HG03159 (cell line): ENCODE results near the gene NOP58.
A peak's percentile ranks its signal among the peaks of the same experiment; 100 is the strongest.
"Not testable (repeated sequence)": the region's sequence is repeated elsewhere in the genome, so short reads cannot be mapped to it uniquely, and the experiment has no call there.

Experiments
- ATAC-seq: cut with Tn5 transposase; IDR thresholded peaks from one replicate; pipeline ENCODE4 v1.9.1; 2021; ENCODE audit warnings: mild to moderate bottlenecking, moderate library complexity; ENCODE audit not compliant: unreplicated experiment

The NOP58 gene

DNA sequence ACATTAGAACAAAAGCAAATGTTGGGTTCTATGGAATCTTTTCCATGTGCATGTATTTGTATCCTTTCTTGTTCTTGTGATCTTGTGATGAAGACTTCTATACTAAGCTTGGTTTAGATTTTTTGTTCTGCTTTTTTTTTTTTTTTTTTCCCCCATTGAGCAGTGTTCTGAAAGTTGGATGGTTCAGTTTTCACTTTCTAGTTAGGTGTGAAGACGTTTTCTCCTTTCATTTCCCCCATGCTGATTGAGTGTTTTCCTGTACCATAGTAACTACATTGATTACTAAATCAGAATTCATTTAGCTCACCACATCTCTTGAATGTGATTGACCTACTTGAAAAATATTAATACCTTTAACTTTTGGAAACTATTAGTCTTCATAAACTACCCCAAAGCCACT, 34.1 kb downstream of the NOP58 start:
- peak; percentile 88 for ATAC-seq

GRCh38 chr2:202306034-202306433, 40.5 kb downstream of the NOP58 start:
- ATAC-seq: no peak

GRCh38 chr2:202307690-202308089, 42.1 kb downstream of the NOP58 start:
- no peak for ATAC-seq

- ATAC-seq: no peak
Observed at GRCh38 chr2:202311823-202312388, 46.3 kb downstream of the NOP58 start.

- ATAC-seq: no peak
Observed at GRCh38 chr2:202314116-202314515, 48.6 kb downstream of the NOP58 start.

DNA sequence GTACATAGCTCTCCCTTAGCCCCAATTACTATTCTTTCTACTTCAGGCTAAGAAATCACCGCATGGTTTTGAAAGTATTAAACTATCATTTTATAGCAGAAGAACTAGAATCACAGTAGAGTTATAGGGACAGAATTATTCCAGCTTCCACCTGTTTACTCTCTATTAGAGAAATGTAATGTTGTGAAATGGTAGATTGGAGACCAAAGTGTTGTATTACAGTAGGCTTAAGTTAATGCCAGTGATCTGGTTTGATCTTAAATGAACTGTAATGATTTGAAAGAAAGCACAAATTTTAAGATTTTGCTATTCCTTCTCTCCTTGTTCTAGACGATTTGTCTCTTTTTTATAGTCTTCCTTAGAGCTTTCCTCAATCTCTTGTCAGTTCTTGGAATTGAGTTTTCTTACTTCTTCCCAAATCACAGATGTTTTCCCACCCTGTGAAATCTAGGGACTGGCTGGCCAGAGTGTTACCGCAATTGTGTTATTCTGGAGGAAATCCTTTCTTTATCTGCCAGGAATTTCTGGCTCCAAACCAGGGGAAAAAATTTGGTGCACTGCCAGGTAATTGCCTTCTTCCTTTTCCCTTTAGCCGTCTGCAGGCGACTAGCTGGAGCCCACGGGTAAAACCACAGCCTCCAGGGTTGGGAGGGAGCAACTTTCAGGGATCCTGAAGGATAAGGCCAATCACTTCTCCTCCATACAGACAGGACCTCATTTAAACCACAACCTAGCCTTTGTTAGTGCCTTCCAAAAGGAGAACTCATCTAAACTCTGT, 51.7 kb downstream of the NOP58 start:
- no peak for ATAC-seq

DNA sequence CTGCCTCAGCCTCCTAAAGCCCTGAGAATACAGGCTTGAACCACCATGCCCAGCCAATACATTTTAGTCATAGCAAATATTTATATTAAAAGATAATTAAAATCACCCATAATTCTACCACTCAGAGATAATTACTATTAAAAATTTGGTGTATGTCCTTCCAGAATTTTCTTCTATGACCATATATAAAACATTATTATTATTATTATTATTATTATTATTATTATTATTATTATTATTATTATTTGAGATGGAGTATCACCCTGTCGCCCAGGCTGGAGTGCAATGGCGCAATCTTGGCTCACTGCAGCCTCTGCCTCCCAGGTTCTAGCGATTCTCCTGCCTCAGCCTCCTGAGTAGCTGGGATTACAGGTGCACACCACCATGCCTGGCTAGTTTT, 54.8 kb downstream of the NOP58 start:
- ATAC-seq: not testable (repeated sequence)

GRCh38 chr2:202322435-202322834, 56.9 kb downstream of the NOP58 start:
- ATAC-seq: no peak

DNA sequence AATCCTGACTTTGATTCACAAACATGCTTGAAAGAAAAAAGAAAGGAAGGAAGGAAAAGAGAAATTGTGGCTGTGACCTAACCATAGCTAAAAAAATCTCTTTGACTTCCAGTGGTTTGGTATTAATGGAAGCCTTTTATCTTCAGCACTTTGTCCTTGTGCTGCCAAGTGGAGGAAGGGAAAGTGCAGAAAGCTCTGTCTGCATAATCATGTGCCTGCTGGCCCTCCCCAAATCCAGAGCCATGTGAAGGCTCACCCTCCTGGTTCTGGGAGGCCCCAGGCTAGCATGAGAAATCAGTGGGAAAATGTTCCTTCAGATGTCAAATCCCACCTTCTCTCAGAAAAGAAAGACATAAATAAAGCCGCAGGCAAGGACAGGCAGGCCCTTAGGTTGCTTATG, 62.3 kb downstream of the NOP58 start:
- no peak for ATAC-seq

DNA sequence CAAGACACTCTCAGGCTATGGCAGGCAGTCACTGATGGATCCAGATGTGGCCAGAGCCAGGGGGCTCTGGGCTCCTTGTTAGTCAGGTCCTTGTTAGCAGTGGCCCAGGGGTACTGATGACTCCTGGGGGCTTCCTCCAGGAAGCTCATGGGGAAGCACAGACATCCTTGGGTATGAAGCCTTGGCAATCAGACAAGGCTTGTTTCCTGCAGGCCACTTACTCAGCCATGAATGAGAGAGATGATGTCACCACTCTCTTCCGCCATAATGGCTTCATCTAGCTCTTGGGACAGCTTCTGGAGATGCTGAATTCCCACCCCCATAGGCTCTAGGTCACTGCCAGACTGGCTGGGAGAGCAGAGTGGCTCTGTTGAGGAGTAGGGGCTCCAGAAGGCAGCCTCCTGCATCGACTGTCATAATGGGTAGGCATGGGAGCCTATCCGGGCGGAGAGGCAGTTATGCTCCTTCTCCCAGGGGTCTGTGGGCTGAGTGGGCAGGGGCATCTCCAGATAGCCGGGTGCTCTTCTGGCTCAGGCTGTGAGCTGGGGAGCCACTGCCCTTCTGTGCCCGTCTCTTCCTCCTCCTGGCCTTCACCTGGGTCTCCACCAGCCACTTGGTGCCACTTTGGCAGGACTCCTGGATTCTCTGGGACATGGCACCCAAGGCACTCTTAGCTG, 70.4 kb downstream of the NOP58 start:
- ATAC-seq: no peak

DNA sequence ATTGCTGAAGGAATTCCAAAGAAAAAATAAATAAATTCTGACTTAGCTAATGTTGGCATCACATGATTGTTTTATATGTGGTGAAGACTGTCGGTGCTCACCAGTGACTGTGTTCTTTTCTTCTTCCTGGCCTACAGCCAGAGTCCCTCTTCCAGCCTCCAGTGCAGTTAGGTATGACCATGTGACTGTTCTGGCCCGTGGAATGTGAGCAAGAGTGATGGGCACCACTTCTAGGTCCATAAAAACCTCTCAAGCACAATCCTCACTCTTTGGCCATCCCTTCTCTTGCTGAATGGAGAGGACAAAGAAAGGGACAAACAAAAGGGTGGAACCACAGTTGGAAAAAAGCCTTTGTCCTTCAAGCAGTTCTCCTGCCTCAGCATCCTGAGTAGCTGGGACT, 71.6 kb downstream of the NOP58 start:
- ATAC-seq: no peak

DNA sequence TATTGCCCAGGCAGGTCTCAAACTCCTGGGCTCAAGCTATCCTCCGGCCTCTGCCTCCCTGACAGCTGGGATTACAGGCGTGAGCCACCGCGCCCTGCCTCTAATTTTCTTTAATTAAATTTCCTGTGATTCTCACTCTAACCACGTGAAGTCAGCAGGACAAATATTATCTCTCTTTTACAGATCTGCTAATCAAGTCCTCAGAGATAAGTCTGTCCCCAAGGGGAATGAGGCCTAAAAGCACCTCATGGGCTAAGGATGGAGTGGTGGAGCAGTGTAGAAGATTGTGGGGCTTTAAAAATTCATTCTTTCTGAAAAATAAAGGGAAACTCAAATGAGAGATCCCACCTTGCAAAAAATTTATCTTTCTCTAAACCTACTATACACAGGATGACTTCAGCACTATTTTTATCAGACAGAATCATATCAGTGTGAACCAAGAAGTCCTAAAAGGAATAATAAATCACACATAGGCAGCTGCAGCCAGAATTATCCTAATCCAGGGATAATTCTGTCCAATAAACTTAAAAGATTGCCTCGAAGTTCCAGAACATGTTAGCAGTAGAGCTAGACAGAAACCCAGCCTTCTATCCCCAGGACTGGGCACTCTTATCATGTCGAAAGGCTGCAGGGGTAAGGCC, 72.3 kb downstream of the NOP58 start:
- no peak for ATAC-seq

GRCh38 chr2:202339071-202339870, 73.7 kb downstream of the NOP58 start:
- no peak for ATAC-seq

DNA sequence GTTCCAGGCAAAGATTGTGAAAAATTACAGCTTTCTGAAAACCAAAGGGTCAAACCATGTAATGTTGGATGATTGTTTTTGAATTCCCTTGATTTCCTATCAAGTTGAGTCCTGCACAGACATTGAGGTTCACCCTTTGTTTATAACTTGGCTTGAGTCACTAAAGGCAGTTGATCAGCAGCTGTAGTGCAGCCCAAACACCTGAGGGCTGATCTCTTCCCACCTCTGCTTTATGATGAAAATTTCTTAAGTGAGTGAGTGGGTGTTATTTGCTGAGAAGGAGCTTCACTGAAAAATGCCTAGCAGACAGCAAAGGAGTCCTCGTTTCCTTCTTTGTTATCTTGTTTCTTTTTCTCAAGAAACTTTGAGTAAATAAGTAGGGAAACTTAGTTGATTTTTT, 78.6 kb downstream of the NOP58 start:
- no peak for ATAC-seq

DNA sequence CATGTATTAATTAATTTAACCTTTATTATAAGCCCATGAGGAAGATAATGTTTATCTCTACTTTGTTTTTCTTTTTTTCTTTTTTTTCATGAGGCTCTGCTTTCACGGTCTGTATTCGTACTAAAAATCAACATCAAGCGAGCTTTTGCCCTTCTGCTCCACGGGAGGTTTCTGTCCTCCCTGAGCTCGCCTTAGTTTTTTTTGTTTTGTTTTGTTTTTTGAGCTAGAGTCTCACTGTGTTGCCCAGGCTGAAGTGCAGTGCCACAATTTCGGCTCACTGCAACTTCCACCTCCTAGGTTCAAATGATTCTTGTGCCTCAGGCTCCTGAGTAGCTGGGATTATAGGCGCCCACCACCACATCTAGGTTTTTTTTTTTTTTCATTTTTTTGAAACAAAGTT, 80.6 kb downstream of the NOP58 start:
- no peak for ATAC-seq
